ENCODE results near the gene TDRD10.

Gene TDRD10

GRCh38 chr1:154575951-154576566, 74.0 kb downstream of the TDRD10 start:
- Histone ChIP-seq H3K27me3 (ENCODE audit: insufficient read depth, low read depth, severe bottlenecking) (no peaks in the 10 kb centered on the region), H3K4me3 (ENCODE audit: low read depth, low read length) (no peak overlapping the region), H3K9me3 (ENCODE audit: severe bottlenecking) (no peaks in the 10 kb centered on the region), H3K27ac (no peak overlapping the region), H3K36me3 (peaks cover 100% of the 10 kb centered on the region)
- DNase-seq, result no peak
- no peak for TF ChIP-seq CTCF (IDR thresholded peaks at IDR 0.05; ENCODE audit: low read depth, low read length)

GRCh38 chr1:154577346-154578057, 75.5 kb downstream of the TDRD10 start:
- H3K27ac ChIP-seq, result no peak overlapping the region
- peaks cover 100% of the 10 kb centered on the region for H3K36me3 ChIP-seq

GRCh38 chr1:154578058-154578418, 76.0 kb downstream of the TDRD10 start:
- H3K36me3 ChIP-seq, result peaks cover 100% of the 10 kb centered on the region
- no peak overlapping the region for H3K4me3 ChIP-seq (ENCODE audit: low read depth, low read length)
- DNase-seq, result no peak
- H3K27ac ChIP-seq, result no peak overlapping the region
- H3K9me3 ChIP-seq (ENCODE audit: severe bottlenecking), result no peaks in the 10 kb centered on the region
- H3K27me3 ChIP-seq (ENCODE audit: insufficient read depth, low read depth, severe bottlenecking), result no peaks in the 10 kb centered on the region
- no peak for TF ChIP-seq CTCF (IDR thresholded peaks at IDR 0.05; ENCODE audit: low read depth, low read length)

More at GRCh38 chr1:154577346-154578057, 75.5 kb downstream of the TDRD10 start:
- no peak for DNase-seq
- H3K27me3 ChIP-seq (ENCODE audit: insufficient read depth, low read depth, severe bottlenecking), result no peaks in the 10 kb centered on the region
- TF ChIP-seq CTCF (IDR thresholded peaks at IDR 0.05; ENCODE audit: low read depth, low read length), result no peak
- no peaks in the 10 kb centered on the region for H3K9me3 ChIP-seq (ENCODE audit: severe bottlenecking)
- no peak overlapping the region for H3K4me3 ChIP-seq (ENCODE audit: low read depth, low read length)

GRCh38 chr1:154579374-154579773, 77.4 kb downstream of the TDRD10 start:
- Histone ChIP-seq H3K27me3 (ENCODE audit: insufficient read depth, low read depth, severe bottlenecking) (no peaks in the 10 kb centered on the region), H3K4me3 (ENCODE audit: low read depth, low read length) (no peak overlapping the region), H3K27ac (no peak overlapping the region), H3K36me3 (peaks cover 100% of the 10 kb centered on the region), H3K9me3 (ENCODE audit: severe bottlenecking) (no peaks in the 10 kb centered on the region)
- TF ChIP-seq CTCF (IDR thresholded peaks at IDR 0.05; ENCODE audit: low read depth, low read length), result no peak
- DNase-seq, result no peak

GRCh38 chr1:154581766-154582165, 79.7 kb downstream of the TDRD10 start:
- no peaks in the 10 kb centered on the region for H3K9me3 ChIP-seq (ENCODE audit: severe bottlenecking)
- no peaks in the 10 kb centered on the region for H3K27me3 ChIP-seq (ENCODE audit: insufficient read depth, low read depth, severe bottlenecking)
- no peak for DNase-seq
- peaks cover 100% of the 10 kb centered on the region for H3K36me3 ChIP-seq
- no peak overlapping the region for H3K4me3 ChIP-seq (ENCODE audit: low read depth, low read length)
- no peak for TF ChIP-seq CTCF (IDR thresholded peaks at IDR 0.05; ENCODE audit: low read depth, low read length)
- H3K27ac ChIP-seq, result no peak overlapping the region
